HG02885 (cell line): Measurements from ENCODE around the gene HSPA4.

ENCODE experiments used
- ATAC-seq: cut with Tn5 transposase; IDR thresholded peaks from one replicate; pipeline ENCODE4 v1.9.1; 2021; ENCODE audit warnings: mild to moderate bottlenecking; ENCODE audit not compliant: unreplicated experiment, poor library complexity

Gene HSPA4

GRCh38 chr5:133048993-133049725 is 2.7 kb upstream of the HSPA4 start:
- no peak for ATAC-seq

- ATAC-seq, result no peak
Measured at GRCh38 chr5:133049726-133050048, 2.1 kb upstream of the HSPA4 start.

- ATAC-seq, result no peak
Measured at GRCh38 chr5:133050521-133050920, 1.3 kb upstream of the HSPA4 start.

GRCh38 chr5:133051061-133051541 is 712 bp upstream of the HSPA4 start:
- ATAC-seq, result no peak

GRCh38 chr5:133052317-133053175 is 733 bp downstream of the HSPA4 start:
- ATAC-seq, result peak; percentile 30

- ATAC-seq, result no peak
Measured at GRCh38 chr5:133053448-133053847, 1.6 kb downstream of the HSPA4 start.

- ATAC-seq, result no peak
Measured at GRCh38 chr5:133054697-133055471, 3.1 kb downstream of the HSPA4 start.

- ATAC-seq, result no peak
Measured at GRCh38 chr5:133056891-133057290, 5.1 kb downstream of the HSPA4 start.

GRCh38 chr5:133059621-133060020 is 7.8 kb downstream of the HSPA4 start:
- ATAC-seq, result no peak

- no peak for ATAC-seq
Measured at GRCh38 chr5:133062276-133062675, 10.5 kb downstream of the HSPA4 start.

GRCh38 chr5:133063965-133064364 is 12.2 kb downstream of the HSPA4 start:
- no peak for ATAC-seq

- ATAC-seq, result no peak
Measured at GRCh38 chr5:133065471-133065870, 13.7 kb downstream of the HSPA4 start.

- ATAC-seq, result no peak
Measured at GRCh38 chr5:133066045-133066444, 14.2 kb downstream of the HSPA4 start.

GRCh38 chr5:133072021-133072420 is 20.2 kb downstream of the HSPA4 start:
- ATAC-seq, result no peak

- ATAC-seq, result no peak
Measured at GRCh38 chr5:133075572-133076536, 24.0 kb downstream of the HSPA4 start.

- no peak for ATAC-seq
Measured at GRCh38 chr5:133079048-133079447, 27.2 kb downstream of the HSPA4 start.

- no peak for ATAC-seq
Measured at GRCh38 chr5:133081036-133081435, 29.2 kb downstream of the HSPA4 start.

- no peak for ATAC-seq
Measured at GRCh38 chr5:133081703-133082102, 29.9 kb downstream of the HSPA4 start.

GRCh38 chr5:133082128-133082527 is 30.3 kb downstream of the HSPA4 start:
- ATAC-seq, result no peak

- ATAC-seq, result no peak
Measured at GRCh38 chr5:133083901-133084300, 32.1 kb downstream of the HSPA4 start.
